ENCODE results near the gene ABCB7.

The ABCB7 gene

GRCh38 chrX:75115707-75116413 is 40.2 kb downstream of the ABCB7 start:
- no peak for TF ChIP-seq CTCF (IDR thresholded peaks at IDR 0.05; ENCODE audit: low read depth, low read length)
- no peak overlapping the region for H3K4me3 ChIP-seq (ENCODE audit: low read depth, low read length)

GRCh38 chrX:75114638-75115037 is 41.4 kb downstream of the ABCB7 start:
- no peak for TF ChIP-seq CTCF (IDR thresholded peaks at IDR 0.05; ENCODE audit: low read depth, low read length)
- H3K4me3 ChIP-seq (ENCODE audit: low read depth, low read length), result no peak overlapping the region

GRCh38 chrX:75113664-75114063 is 42.4 kb downstream of the ABCB7 start:
- no peak for TF ChIP-seq CTCF (IDR thresholded peaks at IDR 0.05; ENCODE audit: low read depth, low read length)

GRCh38 chrX:75107863-75108509 is 48.1 kb downstream of the ABCB7 start:
- no peak overlapping the region for H3K4me3 ChIP-seq (ENCODE audit: low read depth, low read length)
- TF ChIP-seq CTCF (IDR thresholded peaks at IDR 0.05; ENCODE audit: low read depth, low read length), result no peak

More at GRCh38 chrX:75113664-75114063, 42.4 kb downstream of the ABCB7 start:
- H3K4me3 ChIP-seq (ENCODE audit: low read depth, low read length), result no peak overlapping the region

- TF ChIP-seq CTCF (IDR thresholded peaks at IDR 0.05; ENCODE audit: low read depth, low read length), result no peak
- H3K4me3 ChIP-seq (ENCODE audit: low read depth, low read length), result no peak overlapping the region
Measured at GRCh38 chrX:75106772-75107171, 49.3 kb downstream of the ABCB7 start.

- TF ChIP-seq CTCF (IDR thresholded peaks at IDR 0.05; ENCODE audit: low read depth, low read length), result no peak
- no peak overlapping the region for H3K4me3 ChIP-seq (ENCODE audit: low read depth, low read length)
Measured at GRCh38 chrX:75096331-75096730, 59.8 kb downstream of the ABCB7 start.

GRCh38 chrX:75086731-75087195 is 69.3 kb downstream of the ABCB7 start:
- no peak for TF ChIP-seq CTCF (IDR thresholded peaks at IDR 0.05; ENCODE audit: low read depth, low read length)
- no peak overlapping the region for H3K4me3 ChIP-seq (ENCODE audit: low read depth, low read length)

Measured in WI38 (cell line).